ENCODE results near the gene CDHR4.
"Not testable (repeated sequence)": the region's sequence is repeated elsewhere in the genome, so short reads cannot be mapped to it uniquely, and the experiment has no call there.

Gene CDHR4

GRCh38 chr3:49803465-49804140 lies 3.9 kb upstream of the CDHR4 start:
- DNase-seq: no peak

- DNase-seq: peak; percentile 55
These were observed 3.2 kb upstream of the CDHR4 start, which contains the start of gene INKA1 for GRCh38 chr3:49802719-49803464. Gene INKA1, plus strand, starts transcription at chr3:49803261. Its CDS starts 132 bp downstream, at chr3:49803393.

DNA sequence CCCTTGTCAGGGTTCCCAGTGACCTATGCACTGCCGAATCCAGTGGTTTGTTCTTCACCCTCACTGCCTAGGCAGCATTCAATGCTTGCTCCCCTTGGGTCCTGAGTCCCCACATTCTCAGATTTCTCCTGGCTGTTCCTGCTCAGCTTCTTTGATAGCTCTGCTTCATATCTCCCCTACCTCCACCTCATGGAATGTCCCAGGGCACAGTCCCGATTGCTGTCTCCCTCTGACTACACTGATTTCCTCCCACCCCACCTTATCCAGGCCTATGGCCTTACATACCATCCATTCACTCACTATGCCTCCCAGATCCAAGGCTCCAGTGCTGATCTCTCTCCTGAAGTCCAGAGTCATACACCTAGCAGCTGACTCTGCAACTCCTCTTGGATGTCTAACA lies 1.5 kb upstream of the CDHR4 start:
- DNase-seq: no peak

DNA sequence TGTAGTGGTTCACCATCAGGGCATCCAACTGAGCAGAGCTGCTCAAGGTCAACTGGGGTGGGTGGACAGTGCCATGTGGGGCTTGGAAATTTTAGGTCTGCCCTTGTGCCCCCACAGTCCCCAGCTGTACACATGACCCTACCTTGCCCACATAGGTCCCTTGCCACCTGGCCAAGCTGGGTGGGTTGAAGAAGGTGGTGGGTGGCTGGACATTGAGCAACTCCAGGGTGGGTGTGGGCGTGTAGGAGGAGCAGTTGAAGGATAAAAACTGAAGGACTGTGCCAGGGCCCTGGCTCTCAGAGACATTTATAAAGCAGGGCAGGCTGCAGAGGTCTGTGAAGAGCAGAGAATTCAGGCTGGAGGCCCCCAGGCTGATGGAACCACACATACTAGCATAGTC lies 568 bp downstream of the CDHR4 start:
- no peak for DNase-seq

DNA sequence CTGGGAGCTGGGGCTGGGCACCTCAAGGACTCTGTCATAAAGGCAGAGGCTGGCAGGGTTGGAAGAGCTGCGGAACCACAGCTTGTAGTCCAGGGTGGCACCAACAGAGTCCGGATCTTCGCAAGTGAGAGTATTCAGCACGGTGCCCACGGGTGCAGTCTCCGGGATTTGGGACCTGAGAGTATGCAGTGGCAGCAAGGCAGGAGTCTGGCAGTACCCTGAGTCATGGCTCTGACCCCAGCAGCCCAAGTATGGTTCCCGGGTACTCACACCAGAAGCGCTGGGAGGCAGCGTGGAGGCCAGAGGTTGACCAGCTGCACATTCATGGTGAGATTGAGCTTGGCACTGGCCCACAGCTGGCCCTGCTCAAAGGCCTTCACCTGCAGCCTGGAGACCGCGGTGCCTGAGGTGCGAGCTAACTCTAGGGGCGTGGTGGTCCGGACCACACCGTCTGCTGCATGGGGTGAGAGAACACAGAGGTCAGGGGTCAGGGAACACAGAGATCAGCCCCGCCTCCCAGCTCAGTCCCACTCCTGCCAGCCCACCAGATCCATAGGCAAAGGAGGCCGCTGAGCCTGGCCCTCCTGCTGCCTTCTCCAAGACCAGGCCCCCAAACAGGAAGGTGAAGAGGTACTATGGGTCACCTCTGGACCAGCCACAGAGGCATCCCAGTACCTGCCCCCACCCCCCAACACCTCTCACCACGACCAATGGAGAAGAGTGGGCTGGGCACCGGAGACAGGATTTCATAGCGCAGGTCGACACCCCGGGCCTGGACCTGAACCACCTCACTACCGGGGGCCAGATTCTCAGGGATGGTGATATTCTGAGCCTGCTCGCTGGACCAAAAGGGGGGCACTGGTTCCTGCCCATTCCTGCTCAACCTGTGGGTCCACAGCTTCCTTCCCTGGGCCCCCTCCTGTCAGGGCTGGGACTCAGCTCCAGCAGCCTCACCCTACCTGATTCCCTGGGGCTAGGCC lies 4.5 kb downstream of the CDHR4 start:
- no peak for DNase-seq

- DNase-seq: no peak
These were observed 5.2 kb downstream of the CDHR4 start for GRCh38 chr3:49794431-49794830.

DNA sequence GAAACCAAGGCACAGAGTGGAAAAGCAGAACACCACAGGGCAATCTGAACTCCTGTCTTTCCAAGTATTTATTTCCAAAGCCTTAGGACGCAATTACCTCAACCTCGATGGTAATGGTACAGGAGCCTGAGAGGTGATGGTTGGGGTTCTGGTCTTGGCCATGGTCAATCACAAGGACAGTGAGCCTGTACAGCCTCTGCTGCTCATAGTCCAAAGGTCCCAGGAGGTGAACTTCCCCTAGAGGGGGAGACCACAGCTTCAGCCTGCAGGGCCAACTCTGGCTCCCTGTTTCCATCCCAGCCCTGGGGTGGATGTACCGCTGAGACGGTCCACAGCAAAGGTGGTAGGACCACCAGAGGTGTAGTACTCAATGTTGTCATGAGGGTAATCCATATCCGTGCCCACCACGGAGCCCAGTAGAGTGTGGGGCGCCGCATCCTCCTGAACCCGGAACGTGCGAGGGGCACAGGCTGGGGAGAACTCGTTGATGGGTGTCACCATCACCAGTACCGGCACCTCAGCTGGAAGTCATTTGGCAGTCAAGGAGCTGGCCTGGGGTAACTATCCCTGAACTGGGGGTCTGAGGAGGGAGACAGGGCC lies 6.1 kb downstream of the CDHR4 start:
- no peak for DNase-seq

- no peak for DNase-seq
These were observed 7.1 kb downstream of the CDHR4 start for GRCh38 chr3:49792371-49793150.

DNA sequence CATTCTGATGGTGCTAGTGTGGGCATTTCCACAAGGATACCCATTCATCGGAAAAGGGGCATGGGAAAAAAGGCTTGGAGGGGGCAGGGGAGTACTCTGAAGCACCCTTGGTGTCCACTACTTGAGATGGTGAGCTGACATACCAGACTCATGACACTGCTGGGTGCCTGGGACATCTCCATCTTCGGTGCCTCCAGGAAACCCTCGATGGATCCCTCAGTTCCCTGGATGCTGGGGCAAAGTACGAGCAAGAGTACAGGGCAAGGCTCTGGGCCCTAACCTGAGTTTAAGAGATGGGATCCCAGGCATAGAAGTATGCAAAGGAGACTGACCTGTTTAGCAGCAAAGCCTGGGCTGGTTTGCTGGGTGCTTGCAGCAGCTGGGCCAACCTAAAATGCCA lies 8.1 kb downstream of the CDHR4 start:
- DNase-seq: no peak

GRCh38 chr3:49790626-49791411 lies 8.9 kb downstream of the CDHR4 start:
- no peak for DNase-seq

DNA sequence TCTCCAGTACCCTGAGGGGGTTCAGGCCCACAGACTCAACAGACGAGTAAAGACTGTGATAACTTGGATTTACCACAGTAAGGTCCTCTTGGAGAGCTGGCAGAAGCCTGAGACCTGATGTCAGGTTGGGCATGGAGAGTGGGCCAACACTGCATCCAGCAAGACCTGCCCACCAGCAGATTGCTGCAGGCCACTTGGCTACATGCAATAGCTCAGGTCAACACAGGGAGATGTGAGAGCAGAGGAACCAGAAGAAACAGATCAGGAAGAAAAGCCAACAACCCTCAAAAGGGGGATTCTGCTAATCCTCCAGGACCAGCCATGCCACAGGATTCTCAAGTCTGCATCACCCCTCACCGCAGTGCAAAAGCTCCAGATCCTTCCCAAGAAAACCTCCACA lies 11.6 kb downstream of the CDHR4 start:
- no peak for DNase-seq

GRCh38 chr3:49787536-49787935 lies 12.1 kb downstream of the CDHR4 start:
- no peak for DNase-seq

GRCh38 chr3:49787182-49787464 lies 12.6 kb downstream of the CDHR4 start:
- DNase-seq: no peak

DNA sequence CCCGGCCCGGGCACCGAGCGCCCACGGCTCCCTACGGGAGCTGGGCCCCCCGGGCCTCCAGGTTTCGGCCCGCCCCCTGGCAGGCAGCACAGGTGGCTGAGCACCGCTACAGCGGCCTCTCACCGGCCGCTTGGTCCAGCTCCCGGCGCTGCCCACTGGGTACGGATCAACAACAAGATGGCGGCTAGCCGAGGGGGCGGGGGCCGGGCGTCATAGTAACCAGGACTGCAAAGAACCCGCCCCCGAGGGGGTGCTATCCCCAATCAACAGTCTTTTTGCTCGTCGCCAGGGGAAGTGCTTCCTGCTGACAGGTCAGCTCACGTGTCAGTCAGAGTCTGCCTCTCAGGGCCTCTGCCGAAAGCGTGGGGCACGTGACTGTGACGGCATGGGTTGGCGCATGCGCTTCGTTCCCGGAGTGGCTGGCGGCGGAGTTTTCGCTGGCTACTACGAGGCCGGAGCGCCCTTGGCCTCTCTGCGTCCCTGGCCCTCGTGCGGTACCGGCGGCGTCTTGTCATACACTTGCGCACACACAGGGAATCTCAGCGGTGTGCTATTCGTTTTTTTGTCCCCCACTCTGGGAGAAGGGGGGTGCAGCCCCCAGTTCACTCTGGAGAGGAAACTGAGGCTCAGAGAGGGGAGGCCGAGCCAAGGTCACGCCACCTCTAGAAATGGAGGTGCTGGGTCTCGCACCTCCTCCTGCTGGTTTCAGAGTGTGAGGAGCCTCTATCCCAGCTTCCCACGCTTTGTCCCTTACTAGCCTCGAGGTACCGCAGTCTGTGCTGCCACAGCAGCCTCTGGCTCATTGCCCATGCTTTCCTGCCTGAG lies 13.1 kb downstream of the CDHR4 start, which contains the start of gene IP6K1:
Gene IP6K1, minus strand, starts transcription at position 186 of the 825 bp plus-strand sequence. CDS start 38,502 bp downstream, outside the sequence.
- DNase-seq: peak; percentile 99

DNA sequence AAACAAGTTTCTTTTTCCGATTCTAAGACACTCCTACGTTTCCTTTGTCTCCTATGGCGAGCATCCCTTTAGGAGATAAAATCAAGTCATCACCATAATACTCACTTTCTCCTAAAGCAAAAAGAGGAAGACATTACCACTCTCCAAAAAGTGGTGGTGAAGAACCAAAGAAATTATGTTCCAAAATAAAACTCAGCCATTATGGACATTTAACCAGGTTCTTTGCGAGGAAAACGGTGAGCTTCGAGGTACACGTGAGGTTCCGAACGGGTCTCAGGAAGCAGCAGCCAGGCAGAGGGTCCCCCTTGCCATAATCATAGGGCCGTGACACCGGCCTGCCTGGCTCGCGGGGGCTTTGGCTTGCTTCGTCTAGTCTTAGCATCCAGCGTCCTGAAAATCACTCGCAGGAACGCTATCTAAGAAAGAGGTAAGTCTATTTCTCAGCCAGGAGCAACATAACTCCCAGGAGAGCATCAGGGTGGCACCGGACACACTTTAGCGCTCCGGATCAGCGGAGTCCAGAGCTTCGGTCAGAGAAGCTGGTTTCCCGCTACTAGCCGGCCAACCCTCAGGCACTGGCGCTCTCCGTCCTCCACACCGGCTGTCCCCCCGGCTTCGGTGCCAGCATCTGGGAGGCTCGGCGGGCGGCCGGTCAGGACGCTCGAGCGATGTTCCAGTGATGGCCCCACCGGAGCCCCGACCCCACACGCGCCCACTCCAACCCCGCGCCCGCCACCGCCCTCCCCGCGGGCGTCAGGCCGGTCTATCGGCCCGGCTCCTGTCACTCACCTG lies 13.9 kb downstream of the CDHR4 start:
- peak; percentile 8 for DNase-seq

- not testable (repeated sequence) for DNase-seq
These were observed 17.4 kb downstream of the CDHR4 start for GRCh38 chr3:49782277-49782676.

DNA sequence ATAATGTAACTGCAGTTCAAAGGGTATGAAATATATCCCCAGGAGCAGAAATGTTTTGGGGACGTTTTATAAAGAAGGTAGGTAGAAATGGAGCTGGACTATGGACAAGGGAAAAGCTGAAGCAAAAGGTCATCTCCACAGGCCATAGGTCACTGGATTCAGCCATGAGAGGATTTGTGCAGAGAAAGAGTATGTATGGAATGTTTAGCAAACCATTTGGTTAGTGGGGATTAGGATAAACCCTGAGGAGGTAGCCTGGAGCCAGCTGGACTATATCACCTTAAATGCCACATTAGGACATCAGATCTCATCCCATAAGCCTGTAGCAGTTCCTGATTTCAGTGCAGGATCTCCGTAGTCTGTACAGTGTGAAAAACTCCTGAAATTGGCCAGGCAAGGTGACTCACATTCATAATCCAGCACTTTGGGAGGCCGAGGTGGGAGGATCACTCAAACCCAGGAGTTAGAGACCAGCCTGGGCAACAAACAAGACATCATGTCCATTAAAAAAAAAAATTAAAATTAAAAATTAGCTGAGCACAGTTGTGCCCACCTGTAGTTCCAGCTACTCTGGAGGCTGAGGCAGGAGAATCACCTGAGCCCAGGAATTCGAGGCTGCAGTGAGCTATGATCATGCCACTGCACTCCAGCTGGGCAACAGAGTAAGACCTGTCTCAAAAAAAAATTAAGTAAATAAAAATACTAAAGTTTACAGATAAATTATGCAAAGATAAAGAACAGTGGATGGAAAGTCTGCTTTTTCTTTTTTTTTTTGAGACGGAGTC lies 18.1 kb downstream of the CDHR4 start:
- no peak for DNase-seq

DNA sequence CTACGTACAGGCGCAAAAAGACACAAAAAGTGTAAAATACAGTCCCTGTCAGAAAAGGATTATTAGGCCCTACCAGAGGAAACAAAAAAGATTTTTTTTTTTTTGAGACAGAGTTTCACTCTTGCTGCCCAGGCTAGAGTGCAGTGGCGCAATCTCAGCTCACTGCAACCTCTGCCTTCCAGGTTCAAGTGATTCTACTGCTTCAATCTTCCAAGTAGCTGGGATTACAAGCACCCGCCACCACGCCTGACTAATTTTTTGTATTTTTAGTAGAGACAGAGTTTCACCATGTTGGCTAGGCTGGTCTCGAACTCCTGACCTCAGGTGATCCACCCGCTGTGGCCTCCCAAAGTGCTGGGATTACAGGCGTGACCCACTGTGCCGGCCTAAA lies 18.7 kb downstream of the CDHR4 start:
- not testable (repeated sequence) for DNase-seq
